Left renal cortex interstitium (tissue), 4 donors: ENCODE results near the gene SHB. TPM values are rescaled to one million over a fixed set of nuclear protein-coding genes. Genes with fewer than 3 reads are reported as not detected.

Experiments
- DNase-seq, 4 donors: peaks; one replicate each; pipeline ENCODE4 v3.0.0-alpha.2; 2013; ENCODE audit warnings: low read depth in 4 of 4, low spot score in 2 of 4, missing footprints in 1 of 4
- polyA plus RNA-seq, 4 donors: library from polyadenylated mRNA; unstranded; fragments of 120-200 nt; gene quantifications; one replicate each; pipeline ENCODE4 v1.2.1, GENCODE V29; 2013; ENCODE audit not compliant: insufficient read length in 4 of 4

SHB gene, protein sequence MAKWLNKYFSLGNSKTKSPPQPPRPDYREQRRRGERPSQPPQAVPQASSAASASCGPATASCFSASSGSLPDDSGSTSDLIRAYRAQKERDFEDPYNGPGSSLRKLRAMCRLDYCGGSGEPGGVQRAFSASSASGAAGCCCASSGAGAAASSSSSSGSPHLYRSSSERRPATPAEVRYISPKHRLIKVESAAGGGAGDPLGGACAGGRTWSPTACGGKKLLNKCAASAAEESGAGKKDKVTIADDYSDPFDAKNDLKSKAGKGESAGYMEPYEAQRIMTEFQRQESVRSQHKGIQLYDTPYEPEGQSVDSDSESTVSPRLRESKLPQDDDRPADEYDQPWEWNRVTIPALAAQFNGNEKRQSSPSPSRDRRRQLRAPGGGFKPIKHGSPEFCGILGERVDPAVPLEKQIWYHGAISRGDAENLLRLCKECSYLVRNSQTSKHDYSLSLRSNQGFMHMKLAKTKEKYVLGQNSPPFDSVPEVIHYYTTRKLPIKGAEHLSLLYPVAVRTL
- polyA plus RNA-seq, result 10 to 100 TPM; 15.8 to 19.1 (median 18.5) TPM

DNA sequence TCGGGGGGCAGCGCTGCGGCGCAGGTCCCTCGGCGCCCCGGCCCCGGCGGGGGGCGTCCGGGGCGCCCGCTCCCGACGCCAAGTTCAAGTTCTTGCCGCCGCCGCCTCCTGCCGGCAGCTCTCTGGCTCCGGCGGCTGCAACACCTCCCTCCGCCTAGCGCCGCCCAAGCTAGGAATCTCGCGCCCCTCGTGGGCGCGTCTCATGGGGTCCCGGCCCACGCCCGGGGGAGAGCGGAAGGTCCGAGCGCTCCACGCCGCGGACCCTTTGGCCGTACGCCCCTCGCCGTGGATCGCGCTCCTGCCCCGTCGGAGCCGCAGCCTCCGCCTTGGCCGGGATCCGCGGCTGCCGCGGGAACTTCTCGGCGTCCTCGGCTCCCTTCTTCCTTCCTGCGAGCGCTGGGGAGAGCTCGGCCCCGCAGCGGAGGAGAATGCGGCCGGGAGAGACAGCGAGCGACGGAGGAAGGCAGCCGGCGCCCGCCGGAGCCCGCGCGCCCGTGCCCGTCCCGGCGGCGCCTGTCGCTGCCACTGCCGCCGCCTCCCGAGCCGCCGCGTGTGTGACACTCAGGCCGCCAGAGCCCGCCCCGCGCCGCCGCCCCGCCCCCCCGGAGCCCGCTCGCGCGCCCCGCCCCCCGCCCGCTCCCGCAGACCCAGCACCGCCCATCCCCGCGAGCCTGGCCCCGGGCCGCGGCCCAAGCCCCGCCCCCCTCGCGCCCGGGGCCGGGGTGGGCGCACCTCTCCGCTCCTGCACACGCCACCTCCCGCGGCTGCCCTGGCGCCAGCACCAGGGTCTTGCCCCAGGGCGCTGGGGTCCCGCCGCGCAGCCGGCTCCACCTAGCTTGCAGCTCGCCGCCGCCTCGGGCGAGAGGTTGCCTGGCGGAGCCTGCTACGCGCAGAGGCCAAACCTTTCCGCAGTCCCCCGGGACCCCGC is at the start of gene SHB:
Gene SHB, minus strand, starts transcription at position 527 of the 928 bp plus-strand sequence. CDS start 582 bp downstream, outside the sequence.
- DNase-seq, result no peak

DNA sequence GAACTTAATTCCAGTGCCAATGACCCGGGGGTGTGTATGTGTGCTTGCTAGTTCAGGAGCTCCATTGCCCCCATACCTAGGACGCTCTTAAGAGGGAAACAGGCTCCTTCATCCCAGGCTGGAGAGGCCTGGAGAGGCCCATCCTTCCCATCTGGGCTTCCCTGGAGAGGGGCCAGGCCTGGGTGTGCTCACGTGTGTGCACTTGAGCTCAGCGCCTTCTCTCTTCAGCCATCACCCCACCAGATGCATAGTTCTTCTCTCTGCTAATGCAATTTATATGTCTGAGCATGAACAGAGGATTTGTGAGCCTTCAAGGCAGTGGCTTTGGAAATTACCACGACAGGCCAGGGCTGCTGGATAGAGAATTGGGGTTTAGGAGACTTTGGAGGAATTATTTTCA is 48.6 kb upstream of the SHB start:
- DNase-seq, result no peak

DNA sequence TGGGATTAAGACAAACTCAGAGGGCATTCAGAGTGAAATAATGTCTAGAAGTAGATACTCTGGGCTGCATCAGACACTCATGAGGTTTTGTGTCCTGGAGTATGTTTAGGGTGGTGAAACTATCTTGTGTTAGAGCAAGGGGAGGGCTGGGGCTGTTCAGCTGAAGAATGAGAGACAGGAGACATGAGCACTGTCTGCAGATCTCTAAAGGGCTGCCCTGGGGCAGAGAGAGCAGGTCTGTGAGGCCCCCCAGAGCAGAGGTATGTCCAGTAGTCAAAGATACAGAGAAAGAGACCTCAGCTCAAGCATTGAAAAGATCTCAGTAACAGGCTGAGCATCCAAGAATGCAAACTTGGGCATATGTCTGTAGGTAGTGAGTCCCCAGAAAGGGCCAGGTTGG is 45.9 kb upstream of the SHB start:
- no peak for DNase-seq

DNA sequence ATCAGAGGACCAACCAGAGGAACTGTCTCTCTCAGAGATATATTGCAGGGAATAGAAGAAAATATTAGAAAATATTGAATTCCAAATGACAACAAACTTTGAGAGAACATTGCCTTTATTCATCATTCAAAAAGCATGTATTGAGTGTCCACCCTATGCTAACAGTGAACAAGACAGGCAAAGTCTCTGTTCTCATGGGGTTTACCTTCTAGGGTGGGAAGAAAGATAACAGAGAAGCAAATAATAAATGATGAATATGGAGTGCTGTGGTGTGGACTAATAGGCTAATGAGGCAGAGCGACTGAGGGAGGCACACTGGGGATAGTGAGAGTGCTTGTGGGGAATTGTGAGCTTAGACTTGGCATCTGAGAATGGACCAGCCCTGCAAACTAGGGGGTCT is 43.4 kb upstream of the SHB start:
- no peak for DNase-seq

DNA sequence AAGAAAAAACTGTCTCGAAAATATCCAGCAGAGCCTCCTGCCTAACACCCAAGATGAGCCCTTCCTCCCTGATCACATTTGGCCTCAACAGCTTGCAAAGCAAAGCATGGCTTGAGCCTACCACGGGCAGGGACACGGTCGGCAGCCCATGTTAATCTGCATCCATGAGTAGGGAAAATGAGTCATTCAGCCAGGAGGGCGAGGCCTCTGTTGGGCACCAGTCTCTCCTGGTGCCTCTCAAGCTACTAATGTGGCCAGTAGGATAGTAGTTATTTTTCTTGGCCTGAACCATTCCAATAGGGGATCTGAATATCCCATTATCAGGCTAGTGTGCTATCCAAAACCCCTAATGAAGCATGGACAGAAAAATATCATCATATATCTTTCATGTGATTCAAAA is 43.0 kb upstream of the SHB start:
- no peak for DNase-seq

DNA sequence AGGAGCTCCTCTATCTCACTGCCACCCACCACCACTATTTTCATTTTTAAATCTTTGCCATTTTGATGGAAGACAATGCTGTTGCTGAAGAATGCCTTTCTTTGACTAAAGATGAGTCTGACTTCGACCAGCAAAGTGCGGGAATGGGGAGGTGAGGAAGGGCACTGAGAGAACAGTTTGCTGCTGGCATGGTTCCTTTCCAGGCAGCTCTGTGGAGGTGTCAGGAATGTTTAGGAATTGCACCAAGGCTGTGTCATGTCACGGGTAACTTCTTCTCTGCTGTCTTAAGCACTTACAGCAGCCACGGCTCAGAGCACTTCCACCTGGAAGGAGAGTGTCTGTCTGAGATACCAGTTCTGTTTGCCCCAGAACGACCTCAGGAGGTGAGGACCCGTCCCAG is 41.4 kb upstream of the SHB start:
- no peak for DNase-seq

DNA sequence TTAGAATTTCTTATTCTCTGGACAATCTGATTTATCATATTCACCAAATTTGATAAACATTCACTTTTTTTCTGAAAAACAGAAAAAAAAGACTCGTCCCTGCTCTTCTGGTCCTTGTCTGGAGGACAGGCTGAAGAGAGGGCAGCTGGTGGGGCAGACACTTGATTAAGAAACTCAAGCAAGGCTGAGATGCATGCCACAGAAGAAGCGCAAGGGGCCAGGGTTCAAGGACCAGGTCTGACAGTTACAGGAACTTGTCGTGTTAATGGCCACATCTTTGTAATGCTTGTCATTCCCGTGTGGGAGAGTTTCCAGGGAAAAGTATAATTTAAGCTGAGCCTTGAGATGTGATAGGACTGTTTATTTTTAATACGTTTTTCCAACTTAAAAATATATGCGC is 40.6 kb upstream of the SHB start:
- no peak for DNase-seq

DNA sequence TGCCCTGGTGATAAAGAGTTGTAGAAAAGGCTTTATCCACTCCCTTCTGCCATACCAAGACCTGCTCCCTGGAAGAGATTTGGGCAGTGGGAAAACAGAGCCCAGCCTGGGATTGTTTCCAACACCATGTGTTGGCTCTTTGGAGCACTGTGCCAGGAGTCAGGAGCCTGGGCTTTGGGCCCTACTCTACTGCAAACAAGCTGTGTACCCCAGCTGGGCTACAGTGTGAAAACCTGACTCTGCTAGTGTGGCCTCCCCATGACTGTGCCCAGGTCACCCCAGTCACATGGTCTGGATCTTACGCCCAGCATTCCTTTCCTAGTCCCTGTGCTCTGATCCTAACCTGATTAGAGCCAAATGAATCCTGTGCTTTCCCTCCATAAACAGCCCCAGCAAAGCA is 39.3 kb upstream of the SHB start:
- no peak for DNase-seq

DNA sequence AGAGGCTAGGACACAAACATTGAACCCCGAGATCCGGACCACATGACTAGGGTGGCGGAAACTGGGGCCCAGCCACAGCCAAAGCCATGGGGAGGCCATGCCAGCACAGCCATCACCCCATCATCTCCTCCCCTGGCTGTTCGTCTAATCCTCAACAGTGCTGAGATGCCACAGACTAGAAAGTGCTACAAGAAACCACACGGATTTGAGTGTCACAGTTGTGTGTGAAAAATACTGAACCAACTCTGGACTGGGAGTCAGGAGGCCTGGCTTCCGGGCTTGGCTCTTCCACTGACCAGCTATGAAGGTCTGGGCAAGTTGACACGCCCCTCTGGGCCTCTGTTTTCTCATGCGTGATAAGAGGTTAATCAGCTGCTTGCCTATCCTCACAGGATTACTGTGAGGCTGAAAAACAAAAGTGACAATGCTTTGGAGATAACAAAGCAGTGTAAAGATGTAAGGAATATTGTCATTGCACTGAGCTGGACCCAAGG is 38.8 kb upstream of the SHB start:
- no peak for DNase-seq

DNA sequence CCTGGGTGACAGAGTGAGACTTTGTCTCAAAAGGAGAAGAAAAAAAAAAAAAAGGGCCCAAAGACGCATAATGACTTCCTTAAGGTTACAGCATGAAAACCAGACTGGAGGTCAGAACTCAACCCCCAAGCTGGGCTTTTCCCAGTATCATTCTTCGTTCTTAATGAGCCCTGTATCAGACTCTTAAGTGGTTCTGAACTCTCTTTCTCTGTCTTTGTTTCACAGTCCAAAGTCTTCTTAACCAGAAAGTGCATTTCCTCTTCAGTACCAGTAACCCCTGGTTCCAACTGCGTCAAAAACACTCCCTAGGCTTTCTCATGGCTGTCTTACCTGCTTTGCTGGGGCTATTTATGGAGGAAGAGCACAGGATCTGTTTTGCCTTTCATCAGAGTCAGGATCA is 38.4 kb upstream of the SHB start:
- DNase-seq, result no peak

DNA sequence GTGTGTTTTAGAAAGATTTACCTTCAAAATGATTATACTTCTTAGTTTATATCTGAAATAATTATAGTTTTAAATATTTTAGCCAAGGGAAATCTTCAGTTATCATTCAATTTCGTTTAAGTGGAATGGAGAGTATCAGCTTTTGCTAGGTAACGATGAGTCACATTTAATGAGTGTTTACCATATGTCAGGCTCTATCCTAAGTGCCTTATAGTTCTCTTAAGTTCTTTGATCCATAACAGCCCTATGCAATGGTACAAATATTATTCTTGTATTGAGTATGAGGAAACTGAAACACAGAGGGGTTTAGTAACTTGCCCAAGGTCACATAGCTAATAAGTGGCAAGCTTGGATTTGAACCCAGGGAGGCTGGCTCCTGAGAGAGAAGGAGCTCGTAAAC is 37.5 kb upstream of the SHB start:
- no peak for DNase-seq

DNA sequence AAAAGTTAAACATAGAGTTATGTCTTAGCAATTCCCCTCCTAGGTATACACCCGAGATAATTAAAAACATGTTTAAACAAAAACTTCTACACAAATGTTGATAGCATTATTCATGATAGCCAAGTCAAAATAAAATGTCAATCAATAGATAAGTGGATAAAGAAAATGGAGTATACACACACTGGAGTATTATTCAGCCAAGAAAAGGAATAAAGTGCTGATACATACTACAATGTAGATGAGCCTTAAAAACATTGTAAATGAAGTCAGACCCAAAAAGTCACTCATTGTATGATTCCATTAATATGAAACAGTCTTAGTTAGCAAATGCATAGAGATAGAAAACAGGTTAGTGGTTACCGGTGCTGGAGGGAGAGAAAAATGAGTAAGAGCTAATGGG is 34.3 kb upstream of the SHB start:
- no peak for DNase-seq

DNA sequence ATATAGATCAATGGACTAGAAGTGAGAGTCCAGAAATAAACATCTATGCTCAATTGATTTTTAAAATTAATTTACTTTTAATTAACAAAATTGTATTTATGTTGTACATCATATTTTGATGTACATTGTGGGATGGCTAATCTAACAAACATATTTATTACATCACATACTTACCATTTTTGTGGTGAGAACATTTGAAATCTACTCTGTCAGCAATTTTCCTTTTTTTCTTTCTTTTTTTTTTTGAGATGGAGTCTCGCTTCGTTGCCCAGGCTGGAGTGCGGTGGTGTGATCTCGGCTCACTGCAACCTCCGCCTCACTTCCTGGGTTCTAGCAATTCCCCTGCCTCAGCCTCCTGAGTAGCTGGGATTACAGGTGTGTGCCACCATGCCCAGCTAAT is 32.4 kb upstream of the SHB start:
- DNase-seq, result no peak

DNA sequence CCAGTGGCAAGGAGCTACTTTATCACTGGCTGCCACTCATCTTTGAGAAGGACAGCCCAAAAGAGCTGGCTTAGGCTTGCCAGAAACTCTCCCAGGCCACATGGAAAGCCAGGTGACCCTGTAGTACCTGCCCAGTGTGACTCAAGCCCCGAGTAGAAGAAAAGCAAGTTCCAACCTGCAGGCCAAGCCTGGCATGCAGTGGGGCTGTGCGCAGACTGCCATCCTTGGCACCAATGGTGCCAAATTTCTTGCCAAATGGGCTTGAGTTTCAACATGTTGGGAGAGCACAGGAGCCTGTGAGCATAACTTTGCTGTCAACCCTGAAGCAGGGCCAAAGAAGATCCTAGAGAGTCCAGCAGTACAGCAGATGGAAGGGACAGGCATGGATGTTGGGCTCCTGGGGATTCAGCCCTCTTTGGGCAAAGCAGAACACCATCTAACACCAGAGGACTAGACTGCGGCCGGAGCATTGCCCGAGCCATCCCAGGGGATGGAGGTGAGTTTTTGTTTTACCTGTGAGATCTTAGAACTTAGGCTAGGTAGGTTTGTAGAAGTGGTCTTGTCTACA is 27.3 kb upstream of the SHB start:
- DNase-seq, result no peak

DNA sequence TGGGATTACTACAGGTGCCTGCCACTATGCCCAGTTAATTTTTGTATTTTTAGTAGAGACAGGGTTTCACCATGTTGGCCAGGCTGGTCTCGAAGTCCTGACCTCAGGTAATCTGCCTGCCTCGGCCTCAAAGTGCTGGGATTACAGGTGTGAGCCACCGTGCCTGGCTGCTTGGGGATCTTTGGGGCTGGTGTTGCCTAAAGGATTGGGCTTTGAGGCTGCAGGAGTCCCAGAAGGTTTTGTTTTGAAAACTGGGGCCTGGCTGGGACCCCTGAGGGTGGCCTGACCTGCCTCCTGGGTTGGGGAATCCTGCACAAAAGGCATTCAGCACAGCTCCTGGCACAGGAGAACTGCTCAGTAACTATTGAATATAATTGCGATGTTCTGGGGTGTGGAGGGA is 25.1 kb upstream of the SHB start:
- no peak for DNase-seq

DNA sequence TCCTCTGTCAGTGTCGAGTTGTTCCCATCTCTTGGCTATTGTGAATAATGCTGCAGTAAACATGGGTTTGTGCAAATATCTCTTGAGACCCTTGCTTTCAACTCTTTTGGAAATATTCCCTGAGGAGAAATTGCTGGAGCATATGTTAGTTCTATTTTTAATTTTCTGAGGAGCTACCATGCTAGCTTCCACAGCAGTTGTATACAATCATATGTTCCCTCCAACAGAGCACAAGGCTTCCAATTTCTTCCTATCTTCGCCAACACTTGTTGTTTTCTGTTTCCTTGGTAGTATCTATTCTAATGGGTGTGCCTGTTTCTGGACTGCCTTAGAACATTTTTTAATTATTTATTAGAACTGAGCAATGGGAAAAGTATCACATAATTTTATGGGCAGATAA is 23.6 kb upstream of the SHB start:
- no peak for DNase-seq

DNA sequence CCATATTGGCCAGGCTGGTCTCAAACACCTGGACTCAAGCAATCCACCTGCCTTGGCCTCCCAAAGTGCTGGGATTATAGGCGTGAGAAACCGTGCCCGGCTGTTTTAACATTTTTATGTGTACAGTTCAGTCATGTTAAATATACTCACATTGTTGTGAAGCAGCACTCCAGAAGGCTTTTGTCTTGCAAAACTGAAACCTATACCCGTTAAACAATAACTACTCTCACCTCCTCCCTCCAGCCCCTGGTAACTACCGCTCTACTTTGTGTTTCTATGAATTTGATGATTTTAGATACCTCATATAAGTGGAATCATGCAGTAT is 23.1 kb upstream of the SHB start:
- no peak for DNase-seq

DNA sequence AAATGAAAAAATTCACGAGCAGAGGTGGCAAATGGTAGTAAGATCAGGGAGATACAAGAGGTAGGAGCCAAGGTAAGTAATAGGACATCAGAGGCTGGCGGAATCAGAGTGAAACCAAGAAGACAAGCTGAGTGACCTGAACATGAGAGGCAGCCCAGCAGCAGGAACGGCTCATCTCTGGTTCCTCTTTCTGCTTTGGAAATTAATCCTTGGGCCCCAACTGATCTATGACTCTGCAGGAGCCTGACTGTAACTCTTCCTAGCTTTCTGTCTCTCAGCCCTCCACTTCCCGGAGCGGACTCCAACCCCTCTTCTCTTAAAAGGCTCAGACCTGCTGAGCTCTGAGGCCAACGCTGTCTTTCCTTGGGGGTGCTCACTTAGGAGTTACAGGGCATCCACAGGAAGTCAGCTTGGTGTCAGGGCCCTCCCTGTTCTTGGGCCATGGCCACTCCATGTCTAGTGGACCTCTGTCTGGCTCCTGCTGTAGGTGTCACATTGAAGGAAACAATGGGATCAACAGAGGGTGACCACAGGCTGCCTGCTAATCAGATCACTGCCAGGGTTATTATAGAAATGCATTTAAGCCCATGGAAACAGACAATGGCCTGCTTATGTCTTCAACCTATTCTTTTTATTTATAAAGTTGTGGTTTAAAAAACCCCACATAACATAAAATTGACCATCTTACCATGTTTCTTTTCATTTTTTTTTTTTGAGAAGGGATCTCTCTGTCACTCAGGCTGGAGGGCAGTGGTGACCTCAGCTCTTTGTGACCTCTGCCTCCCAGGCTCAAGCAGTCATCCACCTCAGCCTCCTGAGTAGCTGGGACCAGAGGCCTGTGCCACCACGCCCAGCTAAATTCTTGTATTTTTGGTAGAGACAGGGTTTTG is 22.5 kb upstream of the SHB start:
- DNase-seq, result no peak

DNA sequence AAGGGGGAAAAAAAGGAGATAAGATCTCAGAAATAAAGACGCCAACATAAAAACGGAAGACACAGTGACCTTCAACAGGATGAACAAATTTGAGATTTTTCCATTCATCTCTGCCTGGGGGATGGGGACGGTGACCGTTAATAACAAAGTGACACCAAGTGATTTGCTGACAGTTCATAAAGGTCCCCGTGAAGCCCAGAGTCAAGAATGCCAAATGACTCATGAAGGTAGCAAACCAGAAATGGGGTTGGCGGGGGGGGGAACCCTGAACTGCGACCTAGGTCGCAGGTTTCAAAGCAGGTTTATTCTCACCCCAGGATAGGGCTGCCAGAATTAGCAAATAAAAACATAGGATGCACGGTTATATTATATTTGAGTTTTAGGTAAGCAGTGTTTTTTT is 21.1 kb upstream of the SHB start:
- DNase-seq, result no peak
